ENCODE data around the gene FBXL22. TPM values are rescaled to one million over a fixed set of nuclear protein-coding genes. Genes with fewer than 3 reads are reported as not detected.

Gene FBXL22
- total and polyA plus RNA-seq, 2 experiments from 2014 or later = 0.26 TPM; not detected in 1

GRCh38 chr15:63565536-63566186 lies 31.5 kb upstream of the FBXL22 start:
- TF ChIP-seq ETS1 (IDR thresholded peaks at IDR 0.05) (no peak), NANOG (IDR thresholded peaks at IDR 0.05; ENCODE audit: borderline replicate concordance) (no peak)
- no peaks in the 10 kb centered on the region for H3K79me2 ChIP-seq (replicated peaks; ENCODE audit: insufficient read depth)
- H3K9me3 Mint-ChIP-seq = no peaks in the 10 kb centered on the region
- peaks cover 16% of the 10 kb centered on the region for H3K4me1 Mint-ChIP-seq
- H3K4me3 Mint-ChIP-seq = no peak overlapping the region
- peaks cover 3% of the 10 kb centered on the region for H3K27me3 Mint-ChIP-seq (ENCODE audit: insufficient read depth, low read depth, poor library complexity)
- no peaks in the 10 kb centered on the region for H3K36me3 ChIP-seq (ENCODE audit: insufficient read depth)
- no peaks in the 10 kb centered on the region for H3K9me2 ChIP-seq (ENCODE audit: insufficient read depth)
- DNase-seq (ENCODE audit: low spot score) = no peak
- H3K4me3 ChIP-seq = no peak overlapping the region
- no peak overlapping the region for H3K27ac ChIP-seq (ENCODE audit: low read depth)
- no peak for ATAC-seq
- H4K20me1 ChIP-seq (replicated peaks; ENCODE audit: insufficient read depth) = 0 out of 2 replicates have a peak, but pooled peaks cover 3% of the 10 kb centered on the region
- no peaks in the 10 kb centered on the region for H3K27me3 ChIP-seq (ENCODE audit: insufficient read depth)
- no peak overlapping the region for H3K27ac Mint-ChIP-seq
- peaks cover 14% of the 10 kb centered on the region for H3K4me1 ChIP-seq (ENCODE audit: insufficient read depth)
- H3F3A ChIP-seq (replicated peaks; ENCODE audit: low read depth) = no peaks in the 10 kb centered on the region
- no peak overlapping the region for H3K4me2 ChIP-seq
- H3K36me3 Mint-ChIP-seq (ENCODE audit: low read depth) = peaks cover 2% of the 10 kb centered on the region; the same call in 1 of the 3 replicates
- H2AFZ ChIP-seq = no peak overlapping the region

GRCh38 chr15:63572749-63573464 lies 24.3 kb upstream of the FBXL22 start:
- Histone ChIP-seq H4K20me1 (replicated peaks; ENCODE audit: insufficient read depth) (0 out of 2 replicates have a peak, but pooled peaks cover 3% of the 10 kb centered on the region), H3K4me2 (no peak overlapping the region), H3K27ac (ENCODE audit: low read depth) (no peak overlapping the region), H3K27me3 (ENCODE audit: insufficient read depth) (no peaks in the 10 kb centered on the region), H2AFZ (no peak overlapping the region), H3K4me1 (ENCODE audit: insufficient read depth) (no peaks in the 10 kb centered on the region), H3K4me3 (no peak overlapping the region), H3F3A (replicated peaks; ENCODE audit: low read depth) (no peaks in the 10 kb centered on the region), H3K9me2 (ENCODE audit: insufficient read depth) (no peaks in the 10 kb centered on the region), H3K36me3 (ENCODE audit: insufficient read depth) (no peaks in the 10 kb centered on the region), H3K79me2 (replicated peaks; ENCODE audit: insufficient read depth) (no peaks in the 10 kb centered on the region)
- no peak overlapping the region for H3K27ac Mint-ChIP-seq
- DNase-seq (ENCODE audit: low spot score) (no peak), ATAC-seq (no peak)
- H3K27me3 Mint-ChIP-seq (ENCODE audit: insufficient read depth, low read depth, poor library complexity) = no peaks in the 10 kb centered on the region
- no peak overlapping the region for H3K4me3 Mint-ChIP-seq
- no peaks in the 10 kb centered on the region for H3K4me1 Mint-ChIP-seq
- H3K36me3 Mint-ChIP-seq (ENCODE audit: low read depth) = no peaks in the 10 kb centered on the region
- H3K9me3 Mint-ChIP-seq = no peaks in the 10 kb centered on the region
- TF ChIP-seq ZNF114 (CRISPR knock-in tag; IDR thresholded peaks at IDR 0.05) (no peak), JUNB (IDR thresholded peaks at IDR 0.05; ENCODE audit: unreplicated experiment) (no peak), CREB1 (CRISPR knock-in tag; IDR thresholded peaks at IDR 0.05; ENCODE audit: low read depth) (no peak), CTCF (conservative IDR thresholded peaks at IDR 0.05; ENCODE audit: low read depth in 2 of 2) (no peak), EZH2 (IDR thresholded peaks at IDR 0.05; ENCODE audit: low read depth, unreplicated experiment) (no peak), STAT1 (IDR thresholded peaks at IDR 0.05; ENCODE audit: unreplicated experiment) (no peak), ZNF331 (CRISPR knock-in tag; IDR thresholded peaks at IDR 0.05; ENCODE audit: low read depth) (no peak), REST (IDR thresholded peaks at IDR 0.05; ENCODE audit: unreplicated experiment) (no peak)

Data from GM23338 (cell line).